ENCODE results near the gene EMP2. TPM values are rescaled to one million over a fixed set of nuclear protein-coding genes. Genes with fewer than 3 reads are reported as not detected.

Gene EMP2
- total RNA-seq, 5 donors from 2014 or later (not counting 1 experiment from before 2014, with no cell fraction given) = 0.30 to 0.98 (median 0.61) TPM; not detected in 2

DNA sequence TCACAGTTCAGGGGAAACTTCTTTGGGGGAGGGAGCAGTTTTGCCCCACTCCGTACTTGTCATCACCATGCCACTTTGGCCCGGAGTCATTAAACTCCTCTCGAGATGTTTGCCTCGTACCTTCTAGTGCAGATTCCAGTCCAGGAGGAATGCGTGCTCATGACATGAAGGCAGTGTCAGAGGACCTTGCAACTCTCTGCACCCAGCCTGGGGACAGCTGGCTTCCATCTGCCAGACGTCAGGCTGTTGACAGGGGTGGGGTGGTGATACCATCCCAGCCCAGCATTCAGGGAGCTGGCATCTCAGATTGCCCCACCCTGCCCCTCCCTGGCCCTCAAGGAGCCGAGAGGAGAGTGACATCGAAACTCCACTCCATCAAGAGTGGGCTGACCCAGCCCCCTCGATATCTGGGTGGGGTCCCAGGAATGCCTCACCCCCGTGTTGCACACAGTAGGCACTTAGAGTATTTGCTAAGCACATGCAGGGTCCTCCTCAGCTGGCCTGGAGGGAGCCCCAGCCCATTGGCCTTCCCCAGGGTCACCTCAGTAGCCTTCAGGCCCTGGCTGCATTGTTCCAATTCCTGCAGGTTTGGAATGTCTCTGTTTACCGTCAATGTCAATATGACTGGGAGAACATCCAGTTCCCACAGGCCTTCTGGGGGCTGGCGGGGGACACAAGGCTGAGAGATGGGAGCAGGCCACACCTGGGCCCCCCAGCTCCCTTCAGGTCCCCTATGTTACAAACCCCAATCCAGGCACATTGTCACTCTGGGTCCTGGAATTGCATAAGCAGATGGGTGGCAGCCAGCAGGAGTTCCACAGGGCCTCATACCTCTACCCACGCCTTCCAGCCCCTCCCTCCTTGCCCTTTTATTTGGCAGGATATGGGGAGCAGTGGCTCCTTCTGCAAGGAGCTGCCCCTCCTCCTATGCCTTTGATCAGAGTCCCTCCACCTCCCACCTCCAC, 21.3 kb upstream of the EMP2 start:
- Histone ChIP-seq H3K36me3 (ENCODE audit: control insufficient read depth in 2 of 2, extremely low read depth in 1 of 2, insufficient read depth in 1 of 2, low read length in 1 of 2) (no peaks in the 10 kb centered on the region), H3K27me3 (replicated peaks in 1 of 2; ENCODE audit: control insufficient read depth in 2 of 2, extremely low read depth in 1 of 2, insufficient read depth in 2 of 2, low read length in 1 of 2) (peaks cover 0 to 39% of the 10 kb centered on the region in 2 experiments), H3K27ac (ENCODE audit: low read length) (no peak overlapping the region), H3K9me3 (no peaks in the 10 kb centered on the region), H3K4me1 (ENCODE audit: control insufficient read depth in 1 of 2, extremely low read depth in 1 of 2, insufficient read depth in 2 of 2, low read length in 2 of 2) (no peaks in the 10 kb centered on the region), H3K4me3 (ENCODE audit: control insufficient read depth in 1 of 2, extremely low read depth in 1 of 2, low read length in 1 of 2) (no peak overlapping the region)
- Mint-ChIP-seq H3K27ac (no peak overlapping the region), H3K9me3 (no peaks in the 10 kb centered on the region), H3K27me3 (peaks cover 11 to 24% of the 10 kb centered on the region in 2 donors), H3K4me3 (no peak overlapping the region), H3K36me3 (no peaks in the 10 kb centered on the region), H3K4me1 (no peaks in the 10 kb centered on the region)
- WGBS (ENCODE audit: insufficient coverage) = 64% methylated on average over 10 of the region's 13 CpGs
- POLR2A ChIA-PET = no interaction called here
- no peak for DNase-seq
- ATAC-seq (replicated peaks in 1 of 4) = no peak
- CTCF ChIA-PET = no interaction called here

DNA sequence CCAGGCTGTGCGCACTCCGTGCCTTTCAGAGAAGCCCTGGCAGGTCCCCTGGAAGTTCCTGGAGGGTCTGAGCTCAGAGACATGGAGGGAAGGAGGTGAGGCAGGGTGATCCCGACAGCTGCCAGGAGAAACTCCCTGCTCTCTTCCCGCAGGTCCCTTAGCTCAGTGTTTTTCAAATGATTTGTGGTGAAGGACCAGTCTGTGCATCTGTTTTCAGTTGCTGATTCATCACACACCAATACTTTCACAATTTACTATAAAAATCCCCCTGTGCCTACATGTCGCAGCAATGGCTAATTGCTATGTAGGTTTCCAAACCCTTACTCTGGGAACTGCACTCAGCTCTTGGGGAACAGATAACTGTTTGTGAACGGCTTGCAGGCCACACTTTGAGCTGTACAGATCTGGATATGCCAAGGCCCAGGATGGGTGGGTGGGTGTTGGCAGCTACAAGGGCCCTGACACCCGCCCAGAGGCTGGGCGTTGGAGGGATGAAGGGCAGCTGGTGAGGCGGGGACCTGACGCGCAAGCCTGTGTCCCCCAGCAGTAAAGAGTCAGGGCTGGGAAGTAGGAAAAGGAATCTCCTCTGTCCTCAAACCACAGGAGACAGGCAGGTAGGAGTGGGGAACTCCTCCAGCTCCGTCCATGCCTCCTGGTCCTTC, 20.5 kb upstream of the EMP2 start:
- WGBS (ENCODE audit: insufficient coverage) = 67% methylated on average over 6 of the region's 12 CpGs
- Histone ChIP-seq H3K27me3 (replicated peaks in 1 of 2; ENCODE audit: control insufficient read depth in 2 of 2, extremely low read depth in 1 of 2, insufficient read depth in 2 of 2, low read length in 1 of 2) (peaks cover 0 to 38% of the 10 kb centered on the region in 2 experiments), H3K4me3 (ENCODE audit: control insufficient read depth in 1 of 2, extremely low read depth in 1 of 2, low read length in 1 of 2) (no peak overlapping the region), H3K27ac (ENCODE audit: low read length) (no peak overlapping the region), H3K9me3 (no peaks in the 10 kb centered on the region), H3K4me1 (ENCODE audit: control insufficient read depth in 1 of 2, extremely low read depth in 1 of 2, insufficient read depth in 2 of 2, low read length in 2 of 2) (no peaks in the 10 kb centered on the region), H3K36me3 (ENCODE audit: control insufficient read depth in 2 of 2, extremely low read depth in 1 of 2, insufficient read depth in 1 of 2, low read length in 1 of 2) (no peaks in the 10 kb centered on the region)
- Mint-ChIP-seq H3K36me3 (no peaks in the 10 kb centered on the region), H3K27me3 (peaks cover 9 to 19% of the 10 kb centered on the region in 2 donors), H3K4me1 (no peaks in the 10 kb centered on the region), H3K4me3 (no peak overlapping the region), H3K27ac (no peak overlapping the region), H3K9me3 (no peaks in the 10 kb centered on the region)
- ATAC-seq (replicated peaks in 1 of 4) = no peak
- no peak for DNase-seq
- ChIA-PET CTCF (no interaction called here), POLR2A (no interaction called here)

- H3K27ac ChIP-seq (ENCODE audit: low read length) = no peak overlapping the region
- H3K4me3 Mint-ChIP-seq = no peak overlapping the region
- peaks cover 7 to 17% of the 10 kb centered on the region in 2 donors for H3K27me3 Mint-ChIP-seq
- WGBS (ENCODE audit: insufficient coverage) = no CpG with 5 or more reads among the region's 7 CpGs
- no peaks in the 10 kb centered on the region for H3K9me3 Mint-ChIP-seq
- POLR2A ChIA-PET = interaction anchor here in 1 of 2 donors (0.7 kb wide), 1 partner anchor 924 kb away, joined by 10 read pairs; no protein-coding TSS in a partner anchor
- CTCF ChIA-PET = interaction anchor here in 1 of 2 donors (0.7 kb wide), 1 partner anchor 12 kb away, joined by 5 read pairs; no protein-coding TSS in a partner anchor
- no peak overlapping the region for H3K27ac Mint-ChIP-seq
- no peaks in the 10 kb centered on the region for H3K9me3 ChIP-seq
- H3K27me3 ChIP-seq (replicated peaks in 1 of 2; ENCODE audit: control insufficient read depth in 2 of 2, extremely low read depth in 1 of 2, insufficient read depth in 2 of 2, low read length in 1 of 2) = peaks cover 0 to 44% of the 10 kb centered on the region in 2 experiments
- no peak for ATAC-seq (replicated peaks in 1 of 4)
- H3K4me3 ChIP-seq (ENCODE audit: control insufficient read depth in 1 of 2, extremely low read depth in 1 of 2, low read length in 1 of 2) = no peak overlapping the region
- no peak for DNase-seq
- H3K4me1 ChIP-seq (ENCODE audit: control insufficient read depth in 1 of 2, extremely low read depth in 1 of 2, insufficient read depth in 2 of 2, low read length in 2 of 2) = no peaks in the 10 kb centered on the region
- no peaks in the 10 kb centered on the region for H3K36me3 ChIP-seq (ENCODE audit: control insufficient read depth in 2 of 2, extremely low read depth in 1 of 2, insufficient read depth in 1 of 2, low read length in 1 of 2)
- H3K36me3 Mint-ChIP-seq = no peaks in the 10 kb centered on the region
- no peaks in the 10 kb centered on the region for H3K4me1 Mint-ChIP-seq
These were observed 19.2 kb upstream of the EMP2 start for GRCh38 chr16:10599626-10600025.

DNA sequence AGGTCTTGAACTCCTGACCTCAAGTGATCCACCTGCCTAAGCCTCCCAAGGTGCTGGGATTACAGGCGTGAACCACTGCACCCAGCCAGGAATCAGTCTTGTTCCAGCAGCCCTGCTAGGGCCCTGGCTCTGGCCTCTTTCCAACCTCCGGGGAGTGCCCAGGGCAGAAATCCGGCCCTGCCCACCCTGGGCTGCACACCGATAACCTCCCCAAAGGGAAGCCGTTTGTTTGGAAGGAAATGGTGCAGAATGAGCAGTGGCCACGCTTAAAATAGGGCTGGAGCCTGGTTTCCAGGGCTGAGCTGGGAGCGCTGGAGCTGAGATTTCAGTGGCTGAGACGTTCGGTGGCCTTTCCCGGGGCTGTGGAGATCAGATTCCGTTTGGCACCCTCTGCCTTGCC, 17.8 kb upstream of the EMP2 start:
- peaks cover 7 to 12% of the 10 kb centered on the region in 2 donors for H3K27me3 Mint-ChIP-seq
- ATAC-seq (replicated peaks in 1 of 4) (no peak), DNase-seq (no peak)
- Histone ChIP-seq H3K27ac (ENCODE audit: low read length) (no peak overlapping the region), H3K9me3 (no peaks in the 10 kb centered on the region), H3K4me1 (ENCODE audit: control insufficient read depth in 1 of 2, extremely low read depth in 1 of 2, insufficient read depth in 2 of 2, low read length in 2 of 2) (no peaks in the 10 kb centered on the region), H3K4me3 (ENCODE audit: control insufficient read depth in 1 of 2, extremely low read depth in 1 of 2, low read length in 1 of 2) (no peak overlapping the region), H3K27me3 (replicated peaks in 1 of 2; ENCODE audit: control insufficient read depth in 2 of 2, extremely low read depth in 1 of 2, insufficient read depth in 2 of 2, low read length in 1 of 2) (peaks cover 0 to 47% of the 10 kb centered on the region in 2 experiments), H3K36me3 (ENCODE audit: control insufficient read depth in 2 of 2, extremely low read depth in 1 of 2, insufficient read depth in 1 of 2, low read length in 1 of 2) (no peaks in the 10 kb centered on the region)
- CTCF ChIA-PET = no interaction called here
- 22% methylated on average over 8 of the region's 11 CpGs for WGBS (ENCODE audit: insufficient coverage)
- no peaks in the 10 kb centered on the region for H3K9me3 Mint-ChIP-seq
- no peak overlapping the region for H3K4me3 Mint-ChIP-seq
- POLR2A ChIA-PET = no interaction called here
- H3K27ac Mint-ChIP-seq = no peak overlapping the region
- no peaks in the 10 kb centered on the region for H3K36me3 Mint-ChIP-seq
- no peaks in the 10 kb centered on the region for H3K4me1 Mint-ChIP-seq

- ATAC-seq (replicated peaks in 1 of 4) (no peak), DNase-seq (no peak)
- H3K36me3 ChIP-seq (ENCODE audit: control insufficient read depth in 2 of 2, extremely low read depth in 1 of 2, insufficient read depth in 1 of 2, low read length in 1 of 2) = no peaks in the 10 kb centered on the region
- Mint-ChIP-seq H3K27ac (no peak overlapping the region), H3K27me3 (peaks cover 7 to 9% of the 10 kb centered on the region in 2 donors), H3K9me3 (no peaks in the 10 kb centered on the region), H3K36me3 (no peaks in the 10 kb centered on the region), H3K4me3 (no peak overlapping the region), H3K4me1 (no peaks in the 10 kb centered on the region)
- no peak overlapping the region for H3K4me3 ChIP-seq (ENCODE audit: control insufficient read depth in 1 of 2, extremely low read depth in 1 of 2, low read length in 1 of 2)
- no peaks in the 10 kb centered on the region for H3K9me3 ChIP-seq
- H3K27me3 ChIP-seq (replicated peaks in 1 of 2; ENCODE audit: control insufficient read depth in 2 of 2, extremely low read depth in 1 of 2, insufficient read depth in 2 of 2, low read length in 1 of 2) = peaks cover 0 to 46% of the 10 kb centered on the region in 2 experiments
- 28% methylated on average over 3 of the region's 3 CpGs for WGBS (ENCODE audit: insufficient coverage)
- ChIA-PET CTCF (no interaction called here), POLR2A (no interaction called here)
- no peaks in the 10 kb centered on the region for H3K4me1 ChIP-seq (ENCODE audit: control insufficient read depth in 1 of 2, extremely low read depth in 1 of 2, insufficient read depth in 2 of 2, low read length in 2 of 2)
- H3K27ac ChIP-seq (ENCODE audit: low read length) = no peak overlapping the region
These were observed 16.8 kb upstream of the EMP2 start for GRCh38 chr16:10597187-10597601.

DNA sequence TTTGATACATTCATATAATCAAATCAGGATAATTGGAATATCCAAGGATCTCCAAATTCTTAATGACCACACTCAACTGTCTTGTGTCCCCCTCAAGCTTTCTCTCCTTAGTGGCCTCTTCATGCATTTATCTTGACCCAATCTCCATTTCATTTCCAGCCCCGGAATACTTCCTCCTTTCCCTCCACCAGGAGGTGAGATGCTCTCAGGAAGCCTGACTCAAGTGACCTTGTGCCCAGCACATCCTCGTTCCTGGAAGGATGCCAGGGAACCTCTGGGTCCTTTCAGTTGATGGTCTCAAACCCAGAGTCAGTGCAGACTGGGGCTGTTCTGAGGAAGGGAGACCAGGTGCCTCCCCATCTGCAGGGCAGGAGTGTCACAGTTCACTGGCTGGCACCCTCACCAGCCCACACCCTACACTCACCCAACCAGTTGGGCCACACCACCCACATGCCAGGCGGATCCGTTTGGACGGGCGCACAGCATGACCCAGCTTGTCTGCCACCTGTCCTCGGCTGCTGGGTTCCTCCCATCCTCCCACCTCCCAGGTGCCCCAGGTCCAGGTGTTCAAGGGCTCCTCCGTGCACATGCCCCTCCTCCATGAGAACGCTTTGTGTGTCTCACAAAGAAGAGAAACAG, 14.0 kb upstream of the EMP2 start:
- Mint-ChIP-seq H3K27ac (no peak overlapping the region), H3K4me1 (no peaks in the 10 kb centered on the region), H3K9me3 (no peaks in the 10 kb centered on the region), H3K27me3 (peaks cover 8 to 11% of the 10 kb centered on the region in 2 donors), H3K36me3 (no peaks in the 10 kb centered on the region), H3K4me3 (no peak overlapping the region)
- ChIA-PET POLR2A (no interaction called here), CTCF (no interaction called here)
- Histone ChIP-seq H3K4me3 (ENCODE audit: control insufficient read depth in 1 of 2, extremely low read depth in 1 of 2, low read length in 1 of 2) (no peak overlapping the region), H3K9me3 (no peaks in the 10 kb centered on the region), H3K36me3 (ENCODE audit: control insufficient read depth in 2 of 2, extremely low read depth in 1 of 2, insufficient read depth in 1 of 2, low read length in 1 of 2) (no peaks in the 10 kb centered on the region), H3K4me1 (ENCODE audit: control insufficient read depth in 1 of 2, extremely low read depth in 1 of 2, insufficient read depth in 2 of 2, low read length in 2 of 2) (no peaks in the 10 kb centered on the region), H3K27me3 (replicated peaks in 1 of 2; ENCODE audit: control insufficient read depth in 2 of 2, extremely low read depth in 1 of 2, insufficient read depth in 2 of 2, low read length in 1 of 2) (peaks cover 0 to 23% of the 10 kb centered on the region in 2 experiments), H3K27ac (ENCODE audit: low read length) (no peak overlapping the region)
- ATAC-seq (replicated peaks in 1 of 4) (no peak), DNase-seq (no peak)
- 71% methylated on average over 6 of the region's 9 CpGs for WGBS (ENCODE audit: insufficient coverage)
